ENCODE data around the gene PDE4B.
"Not testable (repeated sequence)": the region's sequence is repeated elsewhere in the genome, so short reads cannot be mapped to it uniquely, and the experiment has no call there.

The PDE4B gene

DNA sequence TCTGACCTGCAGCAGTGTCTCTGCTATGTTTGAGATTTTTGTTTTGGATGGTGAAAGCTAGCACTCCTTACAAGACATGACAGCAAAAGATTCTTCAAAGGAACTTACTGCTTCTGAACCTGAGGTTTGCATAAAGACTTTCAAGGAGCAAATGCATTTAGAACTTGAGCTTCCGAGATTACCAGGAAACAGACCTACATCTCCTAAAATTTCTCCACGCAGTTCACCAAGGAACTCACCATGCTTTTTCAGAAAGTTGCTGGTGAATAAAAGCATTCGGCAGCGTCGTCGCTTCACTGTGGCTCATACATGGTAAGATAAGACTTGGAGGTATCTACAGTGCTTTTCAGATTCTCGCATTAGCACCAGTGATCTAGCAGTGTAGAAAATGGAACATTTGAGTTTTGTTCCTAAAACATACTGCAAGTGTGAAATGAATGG is 200.2 kb downstream of the PDE4B start:
- DNase-seq (ENCODE audit: low read depth in 2 of 2): no peak

GRCh38 chr1:65994223-65994622 is 201.5 kb downstream of the PDE4B start:
- DNase-seq (ENCODE audit: low read depth in 2 of 2): no peak

DNA sequence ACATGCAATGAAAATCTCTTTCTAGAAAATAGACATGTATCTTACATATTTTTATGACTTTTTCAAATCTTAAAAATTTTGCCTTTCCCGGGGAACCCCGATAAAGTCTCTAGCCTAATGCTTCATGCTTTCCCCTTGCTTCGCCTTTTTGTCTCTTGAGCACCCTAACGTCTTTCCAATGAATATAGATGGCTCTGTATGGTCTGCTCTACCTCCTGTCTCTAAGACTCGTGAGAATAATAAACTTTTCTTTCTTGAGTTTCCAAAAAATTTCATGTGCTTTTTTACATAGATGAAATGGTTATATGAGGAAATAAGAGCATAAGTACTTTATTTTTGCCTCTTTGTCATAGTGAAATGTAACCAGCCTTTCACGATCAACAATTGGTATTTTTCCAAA is 202.6 kb downstream of the PDE4B start:
- no peak for DNase-seq (ENCODE audit: low read depth in 2 of 2)

DNA sequence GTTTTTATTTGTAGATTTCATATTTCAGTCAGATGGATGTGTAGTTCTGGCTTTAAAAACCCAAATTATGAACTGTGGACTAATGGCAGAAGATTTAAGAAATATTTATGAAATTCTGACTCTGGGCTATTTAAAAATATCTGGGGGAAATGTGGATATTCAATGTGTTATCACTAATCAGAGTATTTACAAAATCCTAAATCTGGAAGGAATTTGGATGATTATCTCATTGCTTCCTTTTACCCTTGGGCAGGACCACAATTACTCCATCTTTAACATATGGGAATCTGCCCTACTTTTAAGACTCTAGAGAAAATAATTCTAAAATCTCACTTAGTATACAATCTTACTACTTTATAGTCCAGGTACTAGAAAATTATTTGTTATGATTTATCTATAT is 203.2 kb downstream of the PDE4B start:
- DNase-seq (ENCODE audit: low read depth in 2 of 2): no peak

- DNase-seq (ENCODE audit: low read depth in 2 of 2): no peak
These were observed 205.0 kb downstream of the PDE4B start for GRCh38 chr1:65997693-65998092.

- no peak for DNase-seq (ENCODE audit: low read depth in 2 of 2)
These were observed 206.3 kb downstream of the PDE4B start for GRCh38 chr1:65998763-65999583.

DNA sequence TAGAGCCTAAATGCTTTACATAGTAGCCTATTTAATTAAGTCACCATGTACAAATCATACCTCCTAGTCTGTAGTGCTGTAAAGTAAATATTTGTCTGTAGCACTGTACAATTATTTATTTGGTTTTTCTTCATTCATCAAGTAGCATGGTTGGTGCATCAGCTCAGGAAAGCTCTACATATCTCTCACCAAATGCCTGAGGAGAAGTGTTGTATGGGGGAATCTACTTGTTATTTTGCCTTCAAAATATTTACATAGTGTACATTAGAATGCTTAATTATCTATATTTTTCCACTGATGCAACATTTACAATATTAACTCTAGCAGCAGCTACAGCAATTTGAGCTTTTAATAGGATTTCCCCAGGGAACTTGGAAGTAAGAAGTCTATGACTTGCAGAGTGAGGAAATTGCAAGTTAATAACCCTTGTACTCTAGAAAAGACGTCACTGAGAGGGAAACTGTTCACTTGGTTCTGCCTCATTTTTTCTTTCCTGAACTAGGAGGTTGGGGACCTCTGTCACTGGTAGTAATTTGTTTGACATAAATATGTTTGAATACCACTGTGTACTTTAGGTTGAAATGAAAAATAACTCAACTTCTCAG is 207.4 kb downstream of the PDE4B start:
- no peak for DNase-seq (ENCODE audit: low read depth in 2 of 2)

DNA sequence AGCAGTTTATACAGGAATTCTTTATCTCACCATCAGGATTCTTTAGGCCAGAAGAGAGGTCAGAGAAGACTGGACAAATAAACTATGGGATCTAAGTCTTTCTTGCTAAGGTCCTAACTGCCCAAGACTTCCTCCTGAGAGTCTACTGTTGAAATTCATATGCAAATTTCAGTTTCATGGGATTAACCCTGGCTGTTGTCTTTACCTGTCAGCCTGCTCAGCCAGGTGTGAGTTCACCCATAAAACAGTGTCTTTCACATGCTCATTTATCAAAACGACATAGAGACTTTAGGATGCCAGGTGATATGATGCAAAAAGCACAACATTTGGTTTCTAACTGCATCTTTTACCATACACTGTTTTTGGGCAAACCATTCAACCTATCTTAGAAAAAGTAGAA is 211.0 kb downstream of the PDE4B start:
- DNase-seq (ENCODE audit: low read depth in 2 of 2): no peak

GRCh38 chr1:66006534-66006933 is 213.8 kb downstream of the PDE4B start:
- not testable (repeated sequence) for DNase-seq (ENCODE audit: low read depth in 2 of 2)

DNA sequence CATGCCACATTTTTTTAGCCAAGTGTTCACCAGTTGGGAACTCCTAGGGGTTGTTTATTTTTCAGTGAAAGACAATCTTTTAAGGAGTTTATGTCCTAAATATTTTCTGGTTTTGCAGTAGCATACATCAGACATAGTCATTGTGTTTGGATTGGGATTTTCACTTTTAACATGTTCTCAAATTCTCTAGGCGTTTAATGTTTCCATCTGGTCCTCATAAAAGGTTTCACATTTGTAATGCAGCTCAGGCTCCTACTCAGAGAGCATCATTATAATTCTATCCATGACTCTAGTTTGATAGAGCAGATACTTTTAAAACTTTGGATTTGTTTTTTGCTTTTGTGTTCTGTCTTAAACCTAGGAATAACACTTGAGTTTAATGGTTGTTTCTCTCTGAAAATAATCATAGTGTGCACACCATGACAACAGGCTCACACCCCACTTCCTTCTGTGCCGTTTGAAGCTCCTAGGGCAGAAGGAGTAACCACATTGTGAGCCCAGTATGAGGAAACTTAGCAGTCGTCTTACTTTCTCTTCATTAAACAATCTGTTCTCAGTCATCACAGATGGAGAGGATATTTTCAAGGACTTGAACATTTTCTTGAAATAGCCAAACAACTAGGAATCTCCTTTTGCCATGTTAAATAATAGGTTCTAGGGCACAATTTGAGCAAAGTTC is 219.6 kb downstream of the PDE4B start:
- no peak for DNase-seq (ENCODE audit: low read depth in 2 of 2)

DNA sequence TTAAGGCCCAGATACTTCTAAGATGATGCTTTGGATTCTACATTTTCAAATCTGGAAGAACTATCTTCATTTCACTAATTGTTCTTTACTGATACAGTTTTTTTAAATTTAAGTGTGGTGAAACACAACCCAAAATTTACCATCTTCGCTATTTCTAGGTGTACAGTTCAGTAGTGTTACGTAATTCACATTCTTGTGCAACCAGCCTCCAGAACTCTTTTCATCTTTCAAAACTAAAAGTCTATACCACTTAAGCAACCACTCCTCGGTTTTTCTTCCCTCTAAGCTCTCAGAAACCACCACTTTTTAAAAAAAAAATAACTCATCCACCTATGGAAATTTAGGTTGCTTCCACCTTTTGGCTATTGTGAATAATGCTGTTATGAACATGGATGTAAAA is 220.7 kb downstream of the PDE4B start:
- no peak for DNase-seq (ENCODE audit: low read depth in 2 of 2)

- no peak for DNase-seq (ENCODE audit: low read depth in 2 of 2)
These were observed 230.4 kb downstream of the PDE4B start for GRCh38 chr1:66022904-66023620.

GRCh38 chr1:66025188-66025587 is 232.5 kb downstream of the PDE4B start:
- DNase-seq (ENCODE audit: low read depth in 2 of 2): no peak

DNA sequence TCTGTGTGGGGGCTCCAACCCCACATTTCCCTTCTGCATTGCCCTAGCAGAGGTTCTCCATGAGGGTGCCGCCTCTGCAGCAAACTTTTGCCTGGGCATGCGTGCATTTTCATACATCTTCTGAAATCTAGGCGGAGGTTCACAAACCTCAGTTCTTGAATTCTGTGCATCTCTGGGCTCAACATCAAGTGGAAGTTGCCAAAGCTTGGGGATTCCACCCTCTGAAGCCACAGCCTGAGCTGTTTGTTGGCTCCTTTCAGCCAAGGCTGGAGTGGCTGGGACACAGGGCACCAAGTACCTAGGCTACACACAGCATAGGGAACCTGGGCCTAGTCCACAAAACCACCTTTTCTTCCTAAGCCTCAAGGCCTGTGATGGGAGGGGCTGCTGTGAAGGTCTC is 235.3 kb downstream of the PDE4B start:
- DNase-seq (ENCODE audit: low read depth in 2 of 2): no peak

DNA sequence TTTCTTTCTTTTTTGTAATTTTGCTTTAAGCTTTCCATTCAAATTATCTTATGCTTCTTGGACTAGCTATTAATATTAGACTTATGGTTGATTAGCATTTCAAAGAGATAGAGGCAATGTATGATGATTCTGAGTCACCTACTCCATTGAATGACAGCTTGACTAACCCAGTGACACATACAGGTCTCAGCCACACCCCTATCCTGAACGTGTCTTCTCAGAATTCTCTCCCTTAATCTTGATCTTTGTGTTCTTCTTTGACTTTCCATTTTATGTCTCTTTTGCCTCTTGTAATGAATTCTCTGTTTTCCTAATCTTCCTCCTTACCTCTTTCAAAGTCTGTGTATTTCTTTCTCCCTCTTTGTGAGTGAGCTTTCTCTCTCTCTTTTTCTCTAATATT is 241.1 kb downstream of the PDE4B start:
- DNase-seq (ENCODE audit: low read depth in 2 of 2): no peak

DNA sequence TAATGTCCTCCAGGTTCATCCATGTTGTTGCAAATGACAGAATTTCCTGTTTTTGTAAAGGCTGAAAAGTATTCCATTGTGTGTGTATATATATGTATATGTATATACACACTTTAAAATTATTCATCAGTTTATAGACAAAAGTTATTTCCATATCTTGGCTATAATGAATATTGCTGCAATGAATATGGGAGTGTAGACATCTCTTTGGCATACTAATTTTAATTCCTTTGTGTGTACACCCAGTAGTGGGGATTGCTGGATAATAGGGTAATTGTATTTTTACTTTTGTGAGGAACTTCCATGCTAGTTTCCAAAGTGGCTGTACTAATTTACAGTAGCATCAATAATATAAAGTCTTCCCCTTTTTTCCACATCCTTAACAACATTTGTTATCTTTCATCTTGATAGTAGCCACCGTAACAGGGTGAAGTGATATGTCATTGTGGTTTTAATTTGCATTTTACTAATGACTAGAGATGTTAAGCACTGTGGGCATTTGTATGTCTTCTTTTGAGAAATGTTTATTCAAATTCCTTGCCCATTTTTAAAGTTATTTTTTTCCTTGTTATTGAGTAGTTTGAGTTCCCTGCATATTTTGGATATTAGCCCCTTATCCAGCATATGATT is 243.0 kb downstream of the PDE4B start:
- DNase-seq (ENCODE audit: low read depth in 2 of 2): no peak

DNA sequence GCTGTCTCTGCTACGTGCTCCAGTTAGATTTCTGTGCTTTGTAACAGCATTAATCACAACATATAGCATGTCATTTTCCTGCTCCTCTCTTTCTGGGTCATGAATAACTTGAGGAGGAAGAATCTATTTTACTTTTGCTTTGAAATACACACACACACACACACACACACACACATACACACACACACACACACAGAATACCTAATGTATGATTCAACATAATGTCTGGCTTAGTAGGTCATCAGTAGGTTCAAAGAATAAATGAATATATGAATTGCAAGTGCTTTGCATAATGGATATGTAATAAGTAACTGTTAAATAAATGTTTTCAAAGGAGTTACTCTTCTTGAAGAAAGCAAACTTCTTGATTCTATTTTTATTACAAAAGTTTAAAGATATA is 249.0 kb downstream of the PDE4B start:
- no peak for DNase-seq (ENCODE audit: low read depth in 2 of 2)

DNA sequence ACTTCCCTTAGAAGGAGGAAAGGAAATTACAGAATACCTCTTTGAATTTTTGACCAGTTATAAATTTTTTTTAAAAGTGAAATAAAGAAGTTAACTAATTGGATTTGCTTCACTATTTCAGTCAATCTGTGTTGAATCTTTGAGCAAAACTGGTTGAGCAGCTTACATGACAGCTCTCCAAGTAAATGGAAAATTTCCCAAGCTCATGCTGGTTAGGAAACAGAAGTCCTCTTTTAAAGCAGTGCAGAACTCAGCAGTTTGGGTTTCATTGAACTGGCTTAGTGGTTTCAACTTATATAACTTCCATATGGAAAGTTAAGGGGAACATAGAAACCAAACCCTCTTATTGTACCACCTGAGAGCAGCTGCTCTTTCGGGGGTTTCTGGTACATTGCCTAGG is 250.5 kb downstream of the PDE4B start:
- DNase-seq (ENCODE audit: low read depth in 2 of 2): no peak

DNA sequence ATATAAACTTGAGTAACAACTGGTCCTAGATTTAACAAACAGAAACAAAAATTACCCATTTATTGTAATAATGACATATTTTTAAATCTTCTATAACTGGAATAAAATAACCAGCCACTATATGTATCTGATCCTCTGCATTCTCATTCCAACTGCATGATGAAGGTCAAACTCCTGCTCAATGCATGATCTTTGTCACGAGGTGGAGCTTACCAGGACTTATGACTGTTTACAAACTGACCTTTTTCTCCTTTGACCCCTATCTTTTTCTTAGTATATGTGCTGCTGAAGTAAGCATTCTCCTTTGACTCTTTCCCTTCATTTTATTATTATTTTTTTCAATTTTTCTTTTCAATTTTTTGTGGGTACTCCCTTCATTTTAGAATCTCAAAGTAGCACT is 252.2 kb downstream of the PDE4B start:
- DNase-seq (ENCODE audit: low read depth in 2 of 2): no peak

DNA sequence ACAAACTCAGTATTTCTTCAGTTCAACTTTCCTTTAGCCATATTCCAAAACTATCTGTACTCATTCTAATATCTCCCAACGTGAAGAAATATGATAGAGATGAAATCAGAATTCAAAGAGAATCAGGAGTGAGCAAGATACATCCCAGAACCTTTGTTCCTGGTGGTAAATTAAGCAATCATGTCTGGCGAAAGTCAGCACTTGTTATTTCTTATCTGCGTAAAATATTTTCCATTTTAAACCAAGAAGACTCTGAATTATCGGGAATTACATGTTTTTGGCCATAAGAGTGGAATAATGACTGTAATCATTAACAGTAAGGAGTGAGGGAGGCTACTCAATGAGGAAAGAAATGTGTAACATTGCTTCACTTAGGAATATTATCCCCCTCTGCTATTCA is 253.7 kb downstream of the PDE4B start:
- no peak for DNase-seq (ENCODE audit: low read depth in 2 of 2)

DNA sequence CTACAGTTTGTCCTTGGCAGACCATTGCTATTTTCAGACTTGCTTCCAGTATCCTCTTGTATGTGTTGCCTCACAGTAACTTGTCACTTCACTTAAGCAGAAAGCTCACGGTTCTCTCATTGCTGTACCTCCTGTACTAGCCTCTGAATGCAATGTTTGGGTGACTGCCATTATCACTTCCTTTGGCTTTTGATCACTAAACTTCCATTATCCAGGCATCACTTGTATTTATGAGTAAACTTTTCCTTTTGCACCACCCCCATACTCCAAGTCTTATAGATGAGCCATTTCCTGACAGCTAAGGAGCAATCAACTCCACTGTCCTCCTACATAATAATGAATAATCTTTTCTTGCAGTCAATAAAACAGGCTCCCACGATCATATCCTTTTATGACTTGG is 255.3 kb downstream of the PDE4B start:
- no peak for DNase-seq (ENCODE audit: low read depth in 2 of 2)

- DNase-seq (ENCODE audit: low read depth in 2 of 2): no peak
These were observed 257.4 kb downstream of the PDE4B start for GRCh38 chr1:66050123-66050522.
